T-helper 1 cell treated with Interleukin-12 subunit alpha and Interleukin-12 subunit beta and Interleukin-4 antibody, amounts not matched to agents 30 μg/mL and 1 μg/mL, for 36 hours (primary cell): ENCODE data around the gene PRC1.

Experiments used
- H3K27ac Mint-ChIP-seq: one replicate; pipeline ENCODE4 v1.8.0; 2021; ENCODE audit warnings: mild to moderate bottlenecking, mixed read lengths
- H3K27me3 Mint-ChIP-seq: one replicate; pipeline ENCODE4 v1.8.0; 2021; ENCODE audit warnings: low read depth, mixed read lengths
- H3K36me3 Mint-ChIP-seq: one replicate; pipeline ENCODE4 v1.8.0; 2021; ENCODE audit warnings: low read depth, mixed read lengths
- H3K4me1 Mint-ChIP-seq: one replicate; pipeline ENCODE4 v1.8.0; 2021; ENCODE audit warnings: low read depth, mixed read lengths
- H3K4me3 Mint-ChIP-seq: one replicate; pipeline ENCODE4 v1.8.0; 2021; ENCODE audit warnings: mild to moderate bottlenecking, moderate library complexity, mixed read lengths
- H3K9me3 Mint-ChIP-seq: one replicate; pipeline ENCODE4 v1.8.0; 2021; ENCODE audit warnings: mixed read lengths

The PRC1 gene

DNA sequence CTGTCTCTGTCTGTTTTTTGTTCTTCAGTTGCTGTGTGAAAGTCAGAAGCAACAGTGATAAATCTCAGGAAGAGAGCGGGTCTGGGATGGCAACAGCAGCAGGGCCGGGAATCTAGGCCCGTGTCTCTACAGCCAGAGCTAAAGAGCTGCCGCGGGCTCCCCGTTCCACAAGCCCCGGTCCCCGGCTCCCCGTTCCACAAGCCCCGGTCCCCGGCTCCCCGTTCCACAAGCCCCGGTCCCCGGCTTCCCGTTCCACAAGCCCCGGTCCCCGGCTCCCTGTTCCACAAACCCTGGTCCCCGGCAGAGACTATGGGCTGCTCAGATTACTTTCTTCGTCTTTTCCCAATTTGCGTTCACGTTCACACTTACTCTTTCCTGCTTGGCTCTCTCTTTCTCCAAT lies 20.1 kb downstream of the PRC1 start:
- Mint-ChIP-seq H3K27me3 (no peaks in the 10 kb centered on the region), H3K27ac (no peak overlapping the region), H3K36me3 (peaks cover 52% of the 10 kb centered on the region), H3K4me1 (peaks cover 2% of the 10 kb centered on the region), H3K4me3 (no peak overlapping the region), H3K9me3 (no peaks in the 10 kb centered on the region)

DNA sequence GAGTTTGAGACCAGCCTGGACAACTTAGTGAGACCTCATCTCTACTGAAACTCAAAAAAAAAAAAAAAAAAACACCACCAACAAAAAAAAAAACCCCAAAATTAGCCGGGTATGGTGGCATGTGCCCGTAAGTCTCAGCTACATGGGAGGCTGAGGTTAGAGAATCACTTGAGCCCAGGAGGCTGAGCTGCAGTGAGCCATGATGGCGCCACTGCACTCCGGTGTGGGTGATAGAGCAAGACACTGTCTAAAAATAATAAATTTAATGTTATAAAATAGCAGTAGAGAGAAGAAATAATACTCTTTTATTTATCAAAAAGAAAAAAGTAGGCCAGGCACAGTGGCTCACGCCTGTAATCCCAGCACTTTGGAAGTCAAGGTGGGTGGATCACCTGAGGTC lies 22.2 kb downstream of the PRC1 start:
- no peaks in the 10 kb centered on the region for H3K9me3 Mint-ChIP-seq
- no peaks in the 10 kb centered on the region for H3K4me1 Mint-ChIP-seq
- peaks cover 56% of the 10 kb centered on the region for H3K36me3 Mint-ChIP-seq
- H3K27me3 Mint-ChIP-seq = no peaks in the 10 kb centered on the region
- H3K27ac Mint-ChIP-seq = no peak overlapping the region
- H3K4me3 Mint-ChIP-seq = no peak overlapping the region

DNA sequence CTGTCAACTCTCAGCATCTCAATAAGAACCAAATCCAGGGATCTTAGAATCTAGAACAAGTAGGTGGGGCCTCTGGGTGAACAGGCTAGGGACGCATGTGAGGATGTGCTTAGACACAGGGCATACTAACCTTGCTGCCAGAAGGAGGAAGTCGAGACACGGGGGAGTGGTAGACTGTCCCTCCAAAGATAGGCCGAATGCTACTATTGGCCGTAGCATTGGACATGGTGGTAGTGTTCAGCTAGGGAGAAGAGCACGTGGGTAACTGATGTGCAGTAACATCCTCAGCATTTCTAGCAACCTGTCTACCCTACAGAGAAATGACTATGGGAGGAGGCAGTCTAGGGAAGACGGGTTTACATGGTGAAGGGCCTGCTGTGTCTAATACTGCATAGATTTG lies 24.1 kb downstream of the PRC1 start:
- Mint-ChIP-seq H3K4me1 (no peaks in the 10 kb centered on the region), H3K4me3 (no peak overlapping the region), H3K27ac (no peak overlapping the region), H3K27me3 (no peaks in the 10 kb centered on the region), H3K36me3 (peaks cover 58% of the 10 kb centered on the region), H3K9me3 (no peaks in the 10 kb centered on the region)

DNA sequence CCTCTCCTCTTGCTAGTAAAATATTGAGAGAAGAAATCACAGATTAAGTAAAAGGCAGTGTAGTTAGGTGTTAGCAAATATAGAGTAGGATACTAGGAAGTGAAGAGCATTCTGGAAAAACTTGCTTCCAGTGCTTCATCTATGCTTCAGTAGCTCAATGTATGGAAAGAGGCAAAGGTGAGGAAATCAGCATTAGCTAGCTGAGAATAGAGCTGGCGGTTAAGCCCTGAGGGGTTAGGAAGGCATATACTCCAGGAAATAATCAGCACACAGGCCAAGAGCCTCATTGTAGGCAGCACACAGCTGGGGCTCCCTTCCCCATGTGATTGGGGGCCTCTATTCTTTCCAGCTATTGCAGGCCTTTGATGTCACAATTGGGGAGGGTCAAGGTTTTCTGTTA lies 25.9 kb downstream of the PRC1 start:
- Mint-ChIP-seq H3K27ac (peak overlapping the region; percentile 62), H3K4me3 (no peak overlapping the region), H3K4me1 (no peaks in the 10 kb centered on the region), H3K27me3 (no peaks in the 10 kb centered on the region), H3K36me3 (peaks cover 49% of the 10 kb centered on the region), H3K9me3 (no peaks in the 10 kb centered on the region)

DNA sequence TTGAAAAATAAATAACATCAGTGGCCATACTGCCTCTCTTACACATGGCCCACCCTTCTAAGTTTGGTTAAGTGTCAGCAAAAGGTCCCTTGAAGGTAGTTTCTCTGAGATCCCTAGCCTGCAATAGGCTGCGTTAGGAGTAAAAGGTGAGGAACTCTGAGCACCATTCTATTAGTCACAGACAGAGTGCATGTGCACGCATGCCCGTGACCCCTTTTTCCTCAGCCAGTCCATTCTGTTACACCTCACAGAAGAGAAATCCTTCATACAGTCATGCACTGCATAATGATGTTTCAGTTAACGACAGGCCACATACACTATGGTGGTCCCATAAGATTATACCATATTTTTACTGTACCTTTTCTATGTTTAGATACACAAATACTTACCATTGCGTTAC lies 27.1 kb downstream of the PRC1 start:
- Mint-ChIP-seq H3K27ac (no peak overlapping the region), H3K27me3 (no peaks in the 10 kb centered on the region), H3K4me3 (no peak overlapping the region), H3K36me3 (peaks cover 47% of the 10 kb centered on the region), H3K4me1 (peaks cover under 1% of the 10 kb centered on the region), H3K9me3 (no peaks in the 10 kb centered on the region)

DNA sequence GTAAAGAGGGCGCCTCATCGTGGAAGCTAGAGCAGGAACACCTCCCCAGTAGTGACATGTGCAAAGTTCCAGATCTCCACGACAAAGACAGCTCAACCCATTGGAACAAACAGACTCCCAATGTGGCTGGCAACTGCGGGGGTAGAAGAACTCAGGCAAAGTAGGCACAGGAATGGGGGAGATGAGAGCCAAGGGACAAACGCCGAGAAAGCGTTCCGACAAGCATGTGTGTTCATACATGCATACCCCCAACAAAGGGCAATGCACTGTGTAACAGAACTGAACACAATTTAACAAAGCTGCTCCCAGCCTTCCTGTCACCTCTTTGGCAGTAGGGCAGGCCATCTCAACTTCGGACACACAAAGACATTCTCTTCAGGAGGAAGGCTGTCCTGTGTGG lies 28.1 kb downstream of the PRC1 start:
- H3K27me3 Mint-ChIP-seq = no peaks in the 10 kb centered on the region
- H3K27ac Mint-ChIP-seq = no peak overlapping the region
- H3K9me3 Mint-ChIP-seq = no peaks in the 10 kb centered on the region
- H3K4me3 Mint-ChIP-seq = no peak overlapping the region
- peaks cover 52% of the 10 kb centered on the region for H3K36me3 Mint-ChIP-seq
- peaks cover 5% of the 10 kb centered on the region for H3K4me1 Mint-ChIP-seq

DNA sequence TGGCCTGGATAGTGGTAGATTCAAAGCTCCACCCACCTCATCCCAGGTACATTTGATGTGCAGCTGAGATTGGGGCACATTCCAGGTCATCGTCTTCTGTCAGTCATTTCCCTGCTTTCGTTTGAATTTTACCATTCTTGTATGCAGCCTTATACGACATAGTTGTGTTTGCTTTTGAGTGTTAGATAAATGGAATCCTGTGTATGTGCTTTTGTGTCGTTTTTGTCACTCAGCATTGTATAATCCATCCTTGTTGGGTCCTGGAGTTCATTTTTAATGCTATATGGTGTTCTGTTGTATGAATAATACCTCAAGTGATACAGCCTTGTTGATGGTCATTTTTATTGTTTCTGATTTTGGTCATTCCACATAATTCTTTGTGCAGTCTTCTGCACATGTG lies 32.3 kb downstream of the PRC1 start:
- no peak overlapping the region for H3K4me3 Mint-ChIP-seq
- peaks cover 14% of the 10 kb centered on the region for H3K4me1 Mint-ChIP-seq
- no peak overlapping the region for H3K27ac Mint-ChIP-seq
- H3K36me3 Mint-ChIP-seq = peaks cover 31% of the 10 kb centered on the region
- no peaks in the 10 kb centered on the region for H3K9me3 Mint-ChIP-seq
- no peaks in the 10 kb centered on the region for H3K27me3 Mint-ChIP-seq

DNA sequence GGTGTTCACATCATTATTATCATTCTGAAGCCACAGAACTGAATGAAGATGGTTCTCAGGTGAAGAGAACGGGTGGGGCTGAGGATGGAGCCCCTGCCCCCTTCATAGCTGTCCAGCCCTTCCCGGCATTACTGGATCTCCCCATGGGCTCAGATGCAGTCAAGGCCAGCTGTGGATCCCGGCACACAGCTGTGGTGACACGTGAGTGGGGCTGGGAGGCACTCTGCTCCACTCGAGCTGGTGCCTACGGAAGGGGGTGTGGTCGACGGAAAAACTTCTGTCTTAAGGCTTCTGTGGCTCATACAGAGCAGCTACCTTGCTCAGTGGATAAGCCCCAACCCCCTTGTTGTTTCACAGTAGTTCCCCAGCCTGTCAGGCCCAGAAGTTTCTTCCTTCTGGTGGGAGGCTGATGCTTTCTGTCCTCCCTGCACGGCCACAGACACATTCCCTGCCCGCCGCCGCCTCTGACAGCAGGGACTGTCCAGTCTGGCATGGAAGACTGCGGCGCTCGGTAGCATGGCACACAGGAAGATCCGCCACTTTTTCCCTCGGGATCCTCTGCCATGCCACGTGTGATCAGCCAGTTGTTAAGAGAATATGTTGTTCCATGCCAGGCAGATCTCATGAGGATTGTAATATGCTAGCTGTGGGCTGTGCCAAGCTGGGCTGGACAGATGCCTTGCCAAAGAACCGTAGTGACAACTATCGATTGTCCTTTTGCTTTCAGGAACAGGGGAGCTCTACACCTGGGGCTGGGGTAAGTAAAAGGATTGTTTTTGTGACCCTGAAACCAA lies 33.8 kb downstream of the PRC1 start:
- H3K27ac Mint-ChIP-seq = no peak overlapping the region
- H3K9me3 Mint-ChIP-seq = no peaks in the 10 kb centered on the region
- peaks cover 23% of the 10 kb centered on the region for H3K36me3 Mint-ChIP-seq
- H3K27me3 Mint-ChIP-seq = no peaks in the 10 kb centered on the region
- no peak overlapping the region for H3K4me3 Mint-ChIP-seq
- H3K4me1 Mint-ChIP-seq = peaks cover 17% of the 10 kb centered on the region

DNA sequence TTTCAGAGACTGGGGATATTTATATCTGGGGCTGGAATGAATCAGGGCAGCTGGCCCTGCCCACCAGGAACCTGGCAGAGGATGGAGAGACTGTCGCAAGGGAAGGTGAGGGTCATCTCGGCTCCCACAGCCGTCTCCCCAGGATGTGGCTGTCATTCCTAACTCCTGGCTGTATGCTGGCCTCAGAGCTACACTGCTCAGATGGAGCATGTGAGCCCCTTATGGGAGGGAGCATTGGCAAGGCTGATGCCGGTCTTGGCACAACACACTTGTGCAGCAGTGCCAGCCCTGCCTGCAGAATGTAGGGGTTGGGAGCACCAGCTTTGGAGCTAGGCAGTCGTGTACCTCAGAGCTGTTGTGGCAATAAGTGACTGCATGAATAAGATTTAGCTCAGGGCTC lies 34.4 kb downstream of the PRC1 start:
- H3K27me3 Mint-ChIP-seq = no peaks in the 10 kb centered on the region
- H3K9me3 Mint-ChIP-seq = no peaks in the 10 kb centered on the region
- peaks cover 17% of the 10 kb centered on the region for H3K4me1 Mint-ChIP-seq
- H3K4me3 Mint-ChIP-seq = no peak overlapping the region
- peaks cover 21% of the 10 kb centered on the region for H3K36me3 Mint-ChIP-seq
- no peak overlapping the region for H3K27ac Mint-ChIP-seq

DNA sequence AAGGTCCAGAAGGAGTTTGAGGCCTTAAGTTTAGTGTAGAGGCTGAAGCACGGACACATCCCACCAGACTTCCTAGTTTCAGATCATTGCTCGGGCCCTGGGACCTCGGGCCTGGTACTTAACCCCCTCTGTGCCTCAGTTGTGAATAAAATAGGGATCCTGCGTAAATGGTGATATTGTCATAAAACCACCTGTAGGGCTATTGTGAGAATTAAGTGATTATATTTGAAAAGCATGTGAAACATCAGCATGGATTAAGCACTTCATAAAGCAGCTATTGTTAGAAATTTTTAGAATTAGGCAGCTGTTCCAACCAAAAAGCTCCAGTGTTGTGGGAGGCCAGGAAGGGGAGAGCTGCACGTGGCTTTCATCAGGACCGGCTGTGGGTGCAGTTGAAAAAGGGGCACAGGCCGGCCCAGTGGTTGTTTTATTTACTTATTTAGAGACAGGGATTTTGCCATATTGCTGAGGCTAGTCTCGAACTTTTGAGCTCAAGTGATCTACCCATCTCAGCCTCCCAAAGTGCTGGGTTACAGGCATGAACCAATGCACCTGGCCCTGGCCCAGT lies 35.2 kb downstream of the PRC1 start:
- Mint-ChIP-seq H3K27ac (no peak overlapping the region), H3K4me3 (no peak overlapping the region), H3K9me3 (no peaks in the 10 kb centered on the region)

DNA sequence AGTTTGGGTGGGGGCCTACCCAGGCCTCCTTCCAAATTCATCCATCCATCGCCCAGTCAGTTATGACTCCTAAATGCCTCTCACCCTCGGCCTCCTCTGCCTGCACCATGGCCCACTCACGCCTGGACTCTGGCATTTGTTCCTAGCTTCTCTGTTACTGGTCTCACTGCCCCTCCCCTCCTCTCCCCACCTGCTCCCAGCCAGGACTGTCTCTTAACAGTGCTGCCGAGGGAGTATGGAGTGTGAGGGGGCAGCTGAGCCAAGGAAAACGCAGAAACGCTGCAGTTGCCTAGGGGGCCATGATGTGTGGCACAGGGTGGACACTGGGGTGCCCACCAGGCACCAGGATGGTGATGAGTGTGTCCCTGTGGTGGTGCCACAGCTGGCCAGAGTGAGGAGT lies 36.5 kb downstream of the PRC1 start:
- H3K4me3 Mint-ChIP-seq = peak overlapping the region; percentile 67
- H3K9me3 Mint-ChIP-seq = no peaks in the 10 kb centered on the region
- no peak overlapping the region for H3K27ac Mint-ChIP-seq
- H3K36me3 Mint-ChIP-seq = peaks cover 19% of the 10 kb centered on the region
- peaks cover 20% of the 10 kb centered on the region for H3K4me1 Mint-ChIP-seq
- no peaks in the 10 kb centered on the region for H3K27me3 Mint-ChIP-seq

More for the DNA sequence above, 35.2 kb downstream of the PRC1 start:
- H3K4me1 Mint-ChIP-seq = peaks cover 17% of the 10 kb centered on the region
- no peaks in the 10 kb centered on the region for H3K27me3 Mint-ChIP-seq
- H3K36me3 Mint-ChIP-seq = peaks cover 21% of the 10 kb centered on the region

DNA sequence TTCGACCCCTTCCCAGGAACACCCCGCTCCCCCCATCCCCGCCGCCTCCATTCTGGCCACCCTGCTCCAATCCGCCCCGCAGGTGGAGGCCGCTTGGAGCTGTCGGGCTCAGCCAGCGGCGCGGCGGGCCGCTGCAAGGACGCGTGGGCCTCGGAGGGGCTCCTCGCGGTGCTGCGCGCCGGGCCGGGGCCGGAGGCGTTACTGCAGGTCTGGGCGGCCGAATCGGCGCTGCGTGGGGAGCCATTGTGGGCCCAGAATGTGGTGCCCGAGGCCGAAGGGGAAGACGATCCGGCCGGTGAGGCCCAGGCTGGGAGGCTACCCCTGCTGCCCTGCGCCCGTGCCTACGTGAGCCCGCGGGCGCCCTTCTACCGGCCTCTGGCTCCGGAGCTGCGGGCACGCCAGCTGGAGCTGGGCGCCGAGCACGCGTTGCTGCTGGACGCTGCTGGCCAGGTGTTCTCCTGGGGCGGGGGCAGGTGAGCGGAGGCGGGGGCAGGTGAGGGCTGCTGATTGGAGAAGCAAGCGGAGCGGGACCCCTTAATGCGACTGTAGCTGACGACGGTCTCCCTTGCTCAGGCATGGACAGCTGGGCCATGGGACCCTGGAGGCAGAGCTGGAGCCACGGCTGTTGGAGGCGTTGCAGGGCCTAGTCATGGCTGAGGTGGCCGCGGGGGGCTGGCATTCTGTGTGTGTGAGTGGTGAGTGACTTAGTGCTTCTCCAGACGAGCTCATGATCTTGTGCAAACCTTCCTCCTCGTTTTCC lies 37.1 kb downstream of the PRC1 start:
- Mint-ChIP-seq H3K27ac (no peak overlapping the region), H3K4me1 (peaks cover 20% of the 10 kb centered on the region), H3K27me3 (no peaks in the 10 kb centered on the region), H3K36me3 (peaks cover 17% of the 10 kb centered on the region), H3K9me3 (no peaks in the 10 kb centered on the region), H3K4me3 (peak overlapping the region; percentile 67)

DNA sequence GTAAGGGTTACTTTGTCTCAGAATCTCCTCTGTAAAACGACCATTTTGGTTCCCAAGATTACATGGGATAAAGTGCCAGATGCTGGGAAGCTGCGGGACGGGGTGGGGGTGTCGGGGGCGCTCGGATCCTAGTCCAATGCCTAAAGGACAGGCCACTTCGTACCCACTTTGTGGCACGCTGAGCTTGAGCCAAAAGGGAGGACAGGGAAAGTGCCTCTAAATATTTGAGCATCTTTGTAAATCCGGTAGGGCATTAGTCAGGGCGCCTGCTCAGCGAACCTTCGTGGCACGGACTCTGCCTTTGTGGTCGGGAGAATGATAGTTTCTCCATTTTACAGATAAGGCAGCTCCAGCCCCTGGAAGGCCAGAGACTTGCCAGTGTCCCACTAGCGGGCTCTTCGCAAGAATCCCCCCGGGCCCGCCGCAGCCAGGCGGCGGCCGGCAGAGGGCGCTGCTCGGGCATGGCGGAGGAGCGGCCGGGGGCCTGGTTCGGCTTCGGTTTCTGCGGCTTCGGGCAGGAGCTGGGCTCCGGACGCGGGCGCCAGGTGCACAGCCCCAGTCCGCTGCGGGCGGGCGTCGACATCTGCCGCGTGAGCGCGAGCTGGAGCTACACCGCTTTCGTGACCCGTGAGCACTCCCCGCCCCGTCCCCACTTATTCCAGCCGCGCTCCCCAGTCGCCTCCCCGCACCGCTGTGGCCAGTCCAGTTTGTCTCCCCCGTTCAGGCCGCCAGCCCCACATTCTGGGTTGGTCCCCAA lies 37.9 kb downstream of the PRC1 start:
- peaks cover 15% of the 10 kb centered on the region for H3K4me1 Mint-ChIP-seq
- H3K36me3 Mint-ChIP-seq = peaks cover 17% of the 10 kb centered on the region
- H3K4me3 Mint-ChIP-seq = peak overlapping the region; percentile 84
- H3K27me3 Mint-ChIP-seq = no peaks in the 10 kb centered on the region
- no peaks in the 10 kb centered on the region for H3K9me3 Mint-ChIP-seq
- peak overlapping the region; percentile 77 for H3K27ac Mint-ChIP-seq

DNA sequence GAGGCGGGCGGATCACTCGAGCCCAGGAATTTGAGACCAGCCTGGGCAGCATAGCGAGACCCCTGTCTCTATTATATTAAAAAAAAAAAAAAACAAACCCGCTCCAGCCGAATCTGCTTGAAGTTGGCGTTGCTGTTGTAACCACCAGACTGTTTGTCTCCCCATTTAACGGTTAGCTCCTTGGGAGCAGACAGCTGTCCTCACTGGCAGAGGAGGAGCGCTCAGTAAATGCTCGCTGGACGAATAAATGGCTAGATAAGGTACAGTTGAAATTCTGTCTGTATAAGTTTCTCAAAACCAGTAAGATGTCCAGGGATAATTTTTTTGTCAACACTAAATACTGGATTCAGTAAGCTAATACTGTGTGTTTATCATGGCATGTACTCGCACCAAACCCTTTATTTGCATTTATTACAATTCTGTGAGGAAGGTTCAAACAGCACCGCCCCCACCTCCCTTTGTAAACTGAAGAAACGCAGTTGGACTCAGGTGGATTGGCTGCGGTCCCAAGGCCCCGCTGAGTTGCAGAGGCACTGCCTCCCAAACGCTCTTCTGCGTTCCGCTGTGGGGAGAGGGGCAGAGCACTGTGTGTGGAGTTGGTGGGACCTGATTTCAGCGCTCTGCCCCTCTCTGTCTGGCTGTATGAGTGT lies 38.6 kb downstream of the PRC1 start:
- Mint-ChIP-seq H3K27ac (peak overlapping the region; percentile 88), H3K4me1 (peaks cover 11% of the 10 kb centered on the region), H3K4me3 (peak overlapping the region; percentile 84), H3K36me3 (peaks cover 11% of the 10 kb centered on the region), H3K27me3 (no peaks in the 10 kb centered on the region), H3K9me3 (no peaks in the 10 kb centered on the region)
